ENCODE results near the gene EVI5L. TPM values are rescaled to one million over a fixed set of nuclear protein-coding genes. Genes with fewer than 3 reads are reported as not detected.
A peak's percentile ranks its signal among the peaks of the same experiment; 100 is the strongest.

The EVI5L gene
- total RNA-seq, 2 experiments from 2014 or later: 8.0 to 9.3 TPM

DNA sequence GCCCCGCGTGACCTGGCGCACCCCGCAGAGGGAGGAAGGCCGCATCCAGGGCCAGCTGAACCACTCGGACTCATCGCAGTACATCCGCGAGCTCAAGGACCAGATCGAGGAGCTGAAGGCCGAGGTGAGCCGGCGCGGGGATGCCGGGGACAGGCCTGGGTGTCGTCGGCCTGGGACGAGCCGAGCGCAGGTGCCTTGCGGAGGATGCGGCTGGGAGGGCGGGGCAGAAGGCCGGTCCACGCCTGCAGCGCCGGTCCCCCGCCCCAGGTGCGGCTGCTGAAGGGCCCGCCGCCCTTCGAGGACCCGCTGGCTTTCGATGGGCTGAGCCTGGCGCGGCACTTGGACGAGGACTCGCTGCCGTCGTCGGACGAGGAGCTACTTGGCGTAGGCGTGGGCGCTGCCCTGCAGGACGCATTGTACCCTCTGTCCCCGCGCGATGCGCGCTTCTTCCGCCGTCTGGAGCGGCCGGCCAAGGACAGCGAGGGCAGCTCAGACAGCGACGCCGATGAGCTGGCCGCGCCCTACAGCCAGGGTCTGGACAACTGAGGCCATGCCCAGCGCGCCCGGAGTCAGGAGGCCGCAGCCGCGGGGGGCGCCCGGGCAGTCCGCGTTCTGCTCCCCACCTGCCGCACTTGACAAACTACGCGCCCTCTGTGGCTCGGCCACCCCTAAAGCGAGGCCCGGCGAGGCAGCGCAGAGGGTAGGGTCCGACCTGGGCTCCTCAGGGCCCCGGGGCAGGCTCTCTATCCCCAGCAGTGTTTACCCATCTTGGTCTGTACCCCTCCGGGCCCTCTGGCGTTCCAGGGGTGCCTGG is 33.3 kb downstream of the EVI5L start:
- peak; percentile 4 for ATAC-seq
- POLR2A ChIA-PET: interaction anchor here (0.5 to 1.0 kb wide), 2 partner anchors 43 to 332 kb away, joined by 3 read pairs; no protein-coding TSS in a partner anchor
- peaks cover 44% of the 10 kb centered on the region for H3K27me3 Mint-ChIP-seq (ENCODE audit: low read depth)
- peaks cover 14% of the 10 kb centered on the region for H3K4me1 Mint-ChIP-seq (ENCODE audit: low read depth)
- H3K9me3 Mint-ChIP-seq (ENCODE audit: insufficient read depth): no peaks in the 10 kb centered on the region
- CTCF ChIA-PET: interaction anchor here (0.9 kb wide), 1 partner anchor 11 kb away, joined by 4 read pairs; no protein-coding TSS in a partner anchor
- no peak for DNase-seq
- no peaks in the 10 kb centered on the region for H3K36me3 Mint-ChIP-seq (ENCODE audit: low read depth)
- H3K27ac Mint-ChIP-seq: no peak overlapping the region
- H3K4me3 Mint-ChIP-seq: no peak overlapping the region

DNA sequence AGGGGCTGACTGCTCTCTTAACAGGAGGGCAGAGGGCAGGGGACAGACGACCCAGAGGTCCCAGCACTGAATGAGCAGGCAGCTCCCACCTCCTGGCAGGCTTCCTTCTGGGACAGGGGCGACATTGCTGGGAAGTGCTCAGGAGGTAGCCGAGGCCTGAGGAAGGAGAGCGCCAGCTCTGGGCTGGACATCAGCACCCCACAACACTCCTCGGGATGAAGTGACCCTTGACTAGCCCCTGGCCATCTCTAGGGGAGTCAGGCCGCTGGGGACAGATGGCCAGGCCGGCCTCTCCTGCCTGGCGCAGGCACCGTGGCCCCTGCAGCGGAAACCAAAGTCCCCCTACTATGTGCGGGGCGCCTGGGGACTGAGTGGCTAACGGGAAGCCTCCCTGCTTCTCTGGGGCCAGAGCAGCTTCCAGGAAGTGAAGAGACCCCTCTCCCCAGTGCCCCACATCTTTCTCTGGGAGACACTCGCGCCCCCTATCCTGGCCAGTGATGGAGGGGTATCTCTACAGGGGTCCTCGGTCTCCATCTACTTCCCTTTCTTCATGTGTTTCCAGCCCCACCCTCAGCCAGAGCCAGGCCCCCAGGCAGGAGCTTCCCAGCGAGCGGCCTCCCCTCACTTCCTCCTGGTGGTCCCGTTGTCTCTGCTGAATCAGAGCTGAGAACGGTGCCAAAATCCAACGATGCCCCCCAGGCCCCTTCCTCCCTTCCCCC is 34.1 kb downstream of the EVI5L start:
- CTCF ChIA-PET: no interaction called here
- POLR2A ChIA-PET: interaction anchor here (1.0 kb wide), 1 partner anchor 331 kb away, joined by 3 read pairs; no protein-coding TSS in a partner anchor

DNA sequence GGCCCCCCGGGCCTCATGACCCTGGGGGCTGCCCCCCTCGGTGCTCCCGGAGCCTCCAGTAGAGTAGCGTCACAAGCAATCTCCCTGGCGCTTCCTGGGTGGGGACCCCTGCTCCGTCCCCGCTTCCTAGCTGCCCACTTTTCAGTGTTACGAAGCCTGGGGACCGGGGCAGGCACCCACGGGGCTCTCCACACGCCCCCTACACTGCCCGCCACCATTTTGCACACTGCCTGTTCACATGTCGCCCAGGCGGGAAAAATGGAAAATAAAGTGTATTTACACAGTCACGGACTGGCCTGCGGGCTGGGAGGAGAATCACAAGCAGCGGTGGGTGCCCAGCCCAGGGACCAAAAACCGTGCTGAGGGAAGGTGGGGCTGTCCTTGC is 34.7 kb downstream of the EVI5L start:
- Mint-ChIP-seq H3K27me3 (ENCODE audit: low read depth) (peaks cover 44% of the 10 kb centered on the region), H3K36me3 (ENCODE audit: low read depth) (no peaks in the 10 kb centered on the region), H3K27ac (no peak overlapping the region), H3K4me3 (no peak overlapping the region), H3K4me1 (ENCODE audit: low read depth) (peaks cover 21% of the 10 kb centered on the region), H3K9me3 (ENCODE audit: insufficient read depth) (no peaks in the 10 kb centered on the region)
- POLR2A ChIA-PET: no interaction called here
- ATAC-seq: no peak
- no peak for DNase-seq
- CTCF ChIA-PET: no interaction called here

More for the DNA sequence above, 34.1 kb downstream of the EVI5L start:
- H3K27me3 Mint-ChIP-seq (ENCODE audit: low read depth): peaks cover 44% of the 10 kb centered on the region
- no peaks in the 10 kb centered on the region for H3K36me3 Mint-ChIP-seq (ENCODE audit: low read depth)
- peaks cover 21% of the 10 kb centered on the region for H3K4me1 Mint-ChIP-seq (ENCODE audit: low read depth)
- no peaks in the 10 kb centered on the region for H3K9me3 Mint-ChIP-seq (ENCODE audit: insufficient read depth)
- H3K4me3 Mint-ChIP-seq: no peak overlapping the region
- no peak for DNase-seq
- no peak overlapping the region for H3K27ac Mint-ChIP-seq
- ATAC-seq: no peak

DNA sequence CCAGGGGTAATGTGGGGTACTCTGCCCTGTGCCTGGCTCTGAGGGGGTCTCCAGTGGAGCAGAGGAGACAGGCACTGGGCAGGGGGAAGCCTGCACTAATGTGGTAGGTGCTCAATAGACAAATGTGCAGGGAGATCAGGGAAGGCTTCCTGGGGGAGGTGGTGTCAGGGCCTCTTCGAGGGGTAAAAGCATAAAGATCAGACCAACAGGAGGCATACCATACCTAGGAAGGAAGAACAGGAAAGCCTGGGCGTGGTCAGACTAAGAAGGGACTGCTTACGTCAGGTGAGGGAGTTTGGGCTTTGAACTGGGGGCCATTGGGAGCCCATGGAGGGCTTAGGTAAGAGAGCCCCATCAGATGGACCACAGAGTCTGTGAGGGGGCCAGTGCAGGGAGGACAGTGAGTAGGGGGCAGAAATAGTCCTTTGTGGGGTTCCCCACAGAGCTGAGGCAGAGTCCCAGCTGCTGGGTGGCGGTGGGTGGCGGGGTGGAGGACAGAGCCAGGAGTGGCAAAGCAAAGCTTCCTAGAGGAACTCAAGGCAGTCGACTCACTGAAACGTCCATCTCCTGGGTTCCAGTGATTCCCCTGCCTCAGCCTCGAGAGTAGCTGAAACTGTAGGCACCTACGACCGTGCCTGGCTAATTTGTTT is 35.4 kb downstream of the EVI5L start:
- Mint-ChIP-seq H3K27me3 (ENCODE audit: low read depth) (peaks cover 44% of the 10 kb centered on the region), H3K4me3 (no peak overlapping the region), H3K36me3 (ENCODE audit: low read depth) (no peaks in the 10 kb centered on the region), H3K27ac (no peak overlapping the region), H3K9me3 (ENCODE audit: insufficient read depth) (no peaks in the 10 kb centered on the region), H3K4me1 (ENCODE audit: low read depth) (peaks cover 24% of the 10 kb centered on the region)
- POLR2A ChIA-PET: interaction anchor here (0.6 to 1.1 kb wide), 3 partner anchors 35 to 236 kb away, joined by 3 read pairs; partner anchors contain the start of genes PET100, TIMM44 and XAB2
- no peak for DNase-seq
- CTCF ChIA-PET: interaction anchor here (0.5 kb wide), 1 partner anchor 18 kb away, joined by 3 read pairs; no protein-coding TSS in a partner anchor
- no peak for ATAC-seq

DNA sequence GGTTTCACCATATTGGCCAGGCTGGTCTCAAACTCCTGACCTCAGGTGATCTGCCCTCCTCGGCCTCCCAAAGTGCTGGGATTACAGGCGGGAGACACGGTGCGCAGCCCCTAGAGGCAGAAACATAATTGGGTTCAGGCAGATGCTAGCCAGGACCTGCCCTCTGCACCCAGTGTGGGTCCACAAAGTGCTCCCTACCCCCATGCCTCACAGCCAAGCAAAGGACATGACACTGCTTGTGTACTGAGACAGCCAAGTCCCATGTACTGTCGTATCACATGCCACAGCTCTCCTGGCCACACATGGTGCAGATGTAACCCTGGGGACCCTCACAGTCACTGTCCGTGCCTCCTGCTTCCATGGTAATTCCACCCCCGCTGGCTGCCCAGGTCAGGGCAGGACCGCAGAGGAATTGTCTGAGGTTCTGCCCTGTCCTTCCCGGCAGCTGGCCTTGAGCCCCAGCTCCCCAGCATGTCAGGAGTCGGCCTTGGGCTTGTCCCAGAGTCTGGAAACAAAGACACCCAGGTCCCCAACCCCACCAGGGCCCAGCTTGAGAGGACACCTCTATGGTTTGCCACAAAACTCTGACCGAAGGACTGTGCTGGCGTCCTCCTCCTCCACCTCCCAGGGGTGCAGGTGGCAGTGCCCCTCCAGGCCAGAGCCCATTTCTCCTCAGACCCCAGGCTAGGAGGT is 36.5 kb downstream of the EVI5L start:
- Mint-ChIP-seq H3K4me3 (no peak overlapping the region), H3K9me3 (ENCODE audit: insufficient read depth) (no peaks in the 10 kb centered on the region), H3K4me1 (ENCODE audit: low read depth) (peaks cover 33% of the 10 kb centered on the region), H3K36me3 (ENCODE audit: low read depth) (no peaks in the 10 kb centered on the region), H3K27ac (no peak overlapping the region), H3K27me3 (ENCODE audit: low read depth) (peaks cover 38% of the 10 kb centered on the region)
- ATAC-seq (no peak), DNase-seq (no peak)
- POLR2A ChIA-PET: no interaction called here
- CTCF ChIA-PET: interaction anchor here (0.6 kb wide), 1 partner anchor 26 kb away, joined by 3 read pairs; no protein-coding TSS in a partner anchor

DNA sequence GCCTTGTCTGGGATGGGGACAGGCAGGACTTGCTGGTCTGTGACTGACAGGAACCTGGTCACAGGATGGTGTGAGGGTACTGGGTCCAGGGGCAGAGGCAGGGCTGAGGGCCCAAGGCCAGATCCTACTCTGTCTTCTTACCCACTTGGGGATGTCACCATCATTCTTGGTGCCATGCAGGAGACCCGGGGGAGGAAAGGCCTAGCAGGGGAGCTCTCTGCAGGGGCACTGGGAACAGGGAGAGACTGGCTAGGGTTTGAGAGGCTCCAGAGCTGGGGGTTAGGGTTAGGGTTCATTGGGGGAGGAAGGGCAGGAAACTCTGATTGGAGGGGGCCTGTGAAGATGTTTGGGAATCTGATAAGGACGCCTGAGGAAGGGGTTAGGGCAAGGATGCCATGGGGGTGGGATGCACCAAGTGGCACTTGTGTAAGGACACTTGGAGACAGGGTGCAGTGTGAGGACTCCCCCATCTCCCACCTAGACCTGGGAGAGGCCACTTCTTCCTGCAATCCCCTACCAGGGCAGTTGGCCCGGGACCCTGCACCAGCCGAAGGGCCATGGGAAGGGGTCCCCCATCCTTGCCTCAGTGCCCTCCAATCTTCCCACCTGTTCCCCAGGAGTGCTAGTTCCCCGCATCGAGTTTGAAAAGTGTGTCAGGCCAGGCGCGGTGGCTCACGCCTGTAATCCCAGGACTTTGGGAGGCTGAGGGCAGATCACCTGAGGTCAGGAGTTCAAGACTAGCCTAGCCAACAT is 37.2 kb downstream of the EVI5L start:
- DNase-seq: no peak
- ChIA-PET CTCF (no interaction called here), POLR2A (no interaction called here)
- H3K27me3 Mint-ChIP-seq (ENCODE audit: low read depth): peaks cover 43% of the 10 kb centered on the region
- H3K4me1 Mint-ChIP-seq (ENCODE audit: low read depth): peaks cover 39% of the 10 kb centered on the region
- no peak overlapping the region for H3K4me3 Mint-ChIP-seq
- H3K27ac Mint-ChIP-seq: no peak overlapping the region
- no peaks in the 10 kb centered on the region for H3K9me3 Mint-ChIP-seq (ENCODE audit: insufficient read depth)
- H3K36me3 Mint-ChIP-seq (ENCODE audit: low read depth): no peaks in the 10 kb centered on the region
- ATAC-seq: no peak

DNA sequence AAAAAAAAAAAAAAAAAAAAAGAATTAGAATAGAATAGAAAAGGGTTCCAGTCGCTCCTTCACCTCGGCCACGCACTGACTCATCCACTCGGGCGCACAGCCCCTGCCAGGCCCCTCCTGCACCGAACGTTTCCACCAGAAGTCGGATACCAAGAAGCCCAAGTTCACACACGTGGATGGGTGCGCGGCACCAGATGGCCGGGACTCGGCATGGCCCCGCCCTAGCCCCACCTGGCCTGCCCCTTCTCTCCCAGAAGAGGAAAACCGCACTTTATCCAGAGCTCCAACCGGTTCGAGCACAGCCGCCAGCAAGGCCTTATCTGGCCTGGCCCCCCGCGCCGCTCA is 38.3 kb downstream of the EVI5L start:
- H3K4me3 Mint-ChIP-seq: peak overlapping the region; percentile 65
- H3K9me3 Mint-ChIP-seq (ENCODE audit: insufficient read depth): no peaks in the 10 kb centered on the region
- POLR2A ChIA-PET: interaction anchor here (1.3 to 1.5 kb wide), 2 partner anchors 75 to 238 kb away, joined by 5 read pairs; partner anchors contain the start of genes PET100, TIMM44 and XAB2
- peaks cover 48% of the 10 kb centered on the region for H3K27me3 Mint-ChIP-seq (ENCODE audit: low read depth)
- no peak overlapping the region for H3K27ac Mint-ChIP-seq
- H3K4me1 Mint-ChIP-seq (ENCODE audit: low read depth): peaks cover 44% of the 10 kb centered on the region
- H3K36me3 Mint-ChIP-seq (ENCODE audit: low read depth): no peaks in the 10 kb centered on the region
- no peak for ATAC-seq
- no peak for DNase-seq
- CTCF ChIA-PET: interaction anchor here (0.9 to 2.0 kb wide), 21 partner anchors 9 to 300 kb away, joined by 3 to 40 read pairs (median 7); partner anchors contain the start of genes LRRC8E, MAP2K7, SNAPC2 and TIMM44

DNA sequence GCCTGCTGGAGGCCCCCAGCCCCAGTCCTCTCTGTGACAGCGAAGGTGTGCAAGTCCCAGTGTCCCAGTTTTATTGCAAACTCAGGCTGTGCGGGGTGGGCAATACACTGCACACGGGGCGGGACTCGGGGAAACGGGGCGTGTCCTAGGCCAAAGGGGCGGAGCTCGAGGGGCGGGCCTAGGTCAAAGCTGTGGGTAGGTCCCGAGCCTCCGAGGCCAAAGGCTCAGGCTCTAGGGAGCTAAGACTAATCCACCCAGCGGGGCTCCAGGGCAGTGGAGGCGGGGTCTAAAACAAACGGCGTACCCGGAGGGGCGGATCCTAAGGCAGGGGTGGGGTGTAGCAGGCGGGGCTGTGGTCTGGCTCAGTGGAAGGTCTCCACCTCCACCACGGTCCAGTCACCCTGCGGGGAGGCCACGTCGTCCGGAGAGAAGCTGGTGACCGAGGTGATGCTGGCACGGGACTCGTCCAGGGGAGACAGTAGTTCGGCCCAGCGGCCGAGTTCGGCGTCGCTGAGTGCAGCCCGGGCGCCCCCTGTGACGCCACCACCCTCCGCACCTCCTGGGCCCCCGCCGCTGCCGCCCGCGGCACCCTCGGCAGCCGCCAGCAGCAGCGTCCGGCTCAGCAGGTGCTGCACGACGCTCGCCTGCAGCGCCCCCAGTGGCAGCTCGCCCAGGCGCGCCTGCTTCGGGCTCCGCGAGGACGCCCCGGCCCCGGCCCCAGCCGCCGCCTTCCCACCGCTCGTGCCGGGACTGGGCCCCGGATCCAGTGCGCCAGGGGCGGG is 38.8 kb downstream of the EVI5L start:
- H3K27ac Mint-ChIP-seq: peak overlapping the region; percentile 74
- DNase-seq: peak; percentile 83
- H3K9me3 Mint-ChIP-seq (ENCODE audit: insufficient read depth): no peaks in the 10 kb centered on the region
- H3K4me1 Mint-ChIP-seq (ENCODE audit: low read depth): peaks cover 47% of the 10 kb centered on the region
- ChIA-PET POLR2A (interaction anchor here (1.3 to 1.5 kb wide), 2 partner anchors 74 to 239 kb away, joined by 5 read pairs; partner anchors contain the start of genes PET100, TIMM44 and XAB2), CTCF (interaction anchor here (0.8 to 2.0 kb wide), 35 partner anchors 8 to 346 kb away, joined by 3 to 40 read pairs (median 5); partner anchors contain the start of genes LRRC8E, MAP2K7, MCOLN1 and PET100)
- ATAC-seq: peak; percentile 80
- peaks cover 47% of the 10 kb centered on the region for H3K27me3 Mint-ChIP-seq (ENCODE audit: low read depth)
- no peaks in the 10 kb centered on the region for H3K36me3 Mint-ChIP-seq (ENCODE audit: low read depth)
- H3K4me3 Mint-ChIP-seq: peak overlapping the region; percentile 65

DNA sequence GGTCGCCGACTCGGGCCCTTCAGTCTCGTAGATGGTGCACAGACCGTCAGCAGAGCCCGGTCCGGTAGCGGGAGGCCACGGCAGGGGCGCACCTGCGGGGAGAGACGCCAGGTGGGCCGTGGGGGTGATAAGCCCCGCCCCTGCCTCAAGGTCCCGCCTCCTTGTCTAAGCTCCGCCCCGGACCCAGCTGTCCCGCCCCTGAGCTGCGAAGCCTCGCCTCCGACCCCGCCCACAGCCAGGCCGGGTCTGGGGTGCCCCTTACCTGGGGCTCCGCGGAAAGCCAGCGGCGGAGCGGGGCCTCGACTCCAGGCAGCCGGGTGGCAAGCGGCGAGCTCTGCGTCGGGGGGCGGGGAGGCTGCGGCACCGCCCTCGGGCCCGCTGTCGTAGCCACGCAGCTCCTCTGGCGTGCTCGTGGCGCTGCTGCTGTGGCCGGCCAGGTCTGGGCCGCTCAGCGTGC is 39.5 kb downstream of the EVI5L start:
- H3K4me1 Mint-ChIP-seq (ENCODE audit: low read depth): peaks cover 45% of the 10 kb centered on the region
- ChIA-PET CTCF (interaction anchor here (0.6 to 2.0 kb wide), 38 partner anchors 8 to 606 kb away, joined by 3 to 40 read pairs (median 5); partner anchors contain the start of genes LRRC8E, MAP2K7, MCOLN1 and PET100), POLR2A (interaction anchor here (1.3 to 1.5 kb wide), 2 partner anchors 74 to 240 kb away, joined by 5 read pairs; partner anchors contain the start of genes PET100, TIMM44 and XAB2)
- H3K36me3 Mint-ChIP-seq (ENCODE audit: low read depth): no peaks in the 10 kb centered on the region
- H3K9me3 Mint-ChIP-seq (ENCODE audit: insufficient read depth): no peaks in the 10 kb centered on the region
- H3K27me3 Mint-ChIP-seq (ENCODE audit: low read depth): peaks cover 46% of the 10 kb centered on the region
- ATAC-seq (peak; percentile 61), DNase-seq (peak; percentile 77)
- no peak overlapping the region for H3K27ac Mint-ChIP-seq
- peak overlapping the region; percentile 59 for H3K4me3 Mint-ChIP-seq

Measured in activated CD8-positive, alpha-beta T cell treated with anti-CD3 and anti-CD28 coated beads, Interleukin-2, amount 10 ng/mL, durations not matched to agents 7 days and 5 days (primary cell).